ENCODE measurements around the gene TLR9.
A peak's percentile ranks its signal among the peaks of the same experiment; 100 is the strongest.

The TLR9 gene

DNA sequence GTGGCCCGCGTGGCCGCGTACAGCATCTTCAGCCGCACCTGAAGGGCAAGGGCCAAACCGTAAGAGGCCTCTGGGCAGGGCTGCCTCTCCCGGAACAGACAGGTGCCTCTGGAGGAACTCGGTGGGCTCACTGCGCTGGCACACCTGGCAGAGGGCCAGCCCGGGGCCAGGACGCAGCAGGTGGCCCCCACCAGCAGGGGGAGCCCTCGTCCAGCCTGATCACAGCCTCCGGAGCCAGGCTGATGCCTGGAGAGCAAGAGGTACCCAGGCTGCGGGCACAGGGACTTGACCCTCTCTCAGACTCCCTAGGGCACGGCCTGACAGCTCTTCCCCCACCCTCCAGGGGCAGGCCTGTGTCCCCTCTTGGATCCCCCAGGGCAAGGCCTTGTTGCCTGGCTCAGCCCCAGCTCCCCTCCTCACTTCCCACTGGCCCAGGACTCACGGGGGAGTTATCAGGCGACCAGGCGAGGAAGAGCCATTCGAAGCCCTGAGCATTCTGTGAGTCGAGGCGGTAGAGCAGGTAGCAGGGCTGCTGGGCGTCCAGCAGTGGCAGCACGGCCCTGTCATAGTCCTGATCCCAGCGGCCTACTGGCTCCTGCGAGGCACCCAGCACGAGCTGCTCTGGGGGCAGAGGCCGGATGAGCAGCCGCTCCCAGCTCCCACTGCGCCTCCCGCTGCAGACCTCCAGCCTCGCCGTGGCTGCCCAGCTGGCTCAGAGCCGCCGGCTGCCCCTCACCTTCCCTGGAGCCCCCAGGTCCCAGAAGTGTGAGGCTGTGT is 6.2 kb upstream of the TLR9 start:
- Histone ChIP-seq H3K27ac (no peak overlapping the region), H3K27me3 (replicated peaks) (no peaks in the 10 kb centered on the region), H3K36me3 (replicated peaks) (peaks cover 63% of the 10 kb centered on the region), H3K4me3 (ENCODE audit: low read depth, low read length) (no peak overlapping the region)
- TF ChIP-seq, protein P1, sequence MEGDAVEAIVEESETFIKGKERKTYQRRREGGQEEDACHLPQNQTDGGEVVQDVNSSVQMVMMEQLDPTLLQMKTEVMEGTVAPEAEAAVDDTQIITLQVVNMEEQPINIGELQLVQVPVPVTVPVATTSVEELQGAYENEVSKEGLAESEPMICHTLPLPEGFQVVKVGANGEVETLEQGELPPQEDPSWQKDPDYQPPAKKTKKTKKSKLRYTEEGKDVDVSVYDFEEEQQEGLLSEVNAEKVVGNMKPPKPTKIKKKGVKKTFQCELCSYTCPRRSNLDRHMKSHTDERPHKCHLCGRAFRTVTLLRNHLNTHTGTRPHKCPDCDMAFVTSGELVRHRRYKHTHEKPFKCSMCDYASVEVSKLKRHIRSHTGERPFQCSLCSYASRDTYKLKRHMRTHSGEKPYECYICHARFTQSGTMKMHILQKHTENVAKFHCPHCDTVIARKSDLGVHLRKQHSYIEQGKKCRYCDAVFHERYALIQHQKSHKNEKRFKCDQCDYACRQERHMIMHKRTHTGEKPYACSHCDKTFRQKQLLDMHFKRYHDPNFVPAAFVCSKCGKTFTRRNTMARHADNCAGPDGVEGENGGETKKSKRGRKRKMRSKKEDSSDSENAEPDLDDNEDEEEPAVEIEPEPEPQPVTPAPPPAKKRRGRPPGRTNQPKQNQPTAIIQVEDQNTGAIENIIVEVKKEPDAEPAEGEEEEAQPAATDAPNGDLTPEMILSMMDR (IDR thresholded peaks at IDR 0.05; ENCODE audit: low read depth, low read length, missing control alignments): peak; percentile 91
- in situ Hi-C loops (cut with HindIII; ENCODE audit: low pct_ligation_motif_present, low sequenced_read_pairs): no loop called here
- DNase-seq: no peak

DNA sequence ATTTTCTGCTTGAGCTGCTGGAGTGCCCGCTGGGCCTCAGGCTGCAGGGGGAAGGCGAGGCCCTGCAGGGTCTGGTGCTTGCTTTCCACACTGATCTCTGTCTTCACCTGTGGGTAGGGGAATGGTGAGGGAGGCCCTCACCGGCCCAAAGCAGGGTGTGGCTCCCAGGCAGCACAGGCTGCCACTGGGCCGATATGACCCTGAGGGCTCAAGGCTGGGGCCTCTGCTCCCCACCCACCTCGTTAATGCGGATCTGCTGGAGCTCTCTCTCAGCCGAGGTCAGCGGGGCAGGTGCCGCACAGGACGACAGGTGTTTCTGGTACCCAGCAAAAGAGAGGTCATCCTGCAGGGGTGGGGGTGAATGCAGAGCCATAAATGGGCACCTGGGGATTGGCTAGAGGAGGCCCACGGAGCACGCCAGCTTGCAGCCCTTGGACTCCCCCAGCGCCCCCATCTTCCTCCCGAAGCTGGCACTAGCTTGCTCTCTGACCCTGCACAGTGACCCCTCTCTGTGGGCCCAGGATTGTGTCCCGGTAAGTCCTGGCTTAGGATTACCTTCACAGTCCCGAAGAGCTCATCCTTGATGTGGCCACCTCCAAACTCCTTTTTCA is 5.5 kb upstream of the TLR9 start:
- Histone ChIP-seq H3K27ac (no peak overlapping the region), H3K36me3 (replicated peaks) (peaks cover 63% of the 10 kb centered on the region), H3K27me3 (replicated peaks) (no peaks in the 10 kb centered on the region), H3K4me3 (ENCODE audit: low read depth, low read length) (no peak overlapping the region)
- in situ Hi-C loops (cut with HindIII; ENCODE audit: low pct_ligation_motif_present, low sequenced_read_pairs): no loop called here
- DNase-seq: no peak
- TF ChIP-seq, protein P1 (IDR thresholded peaks at IDR 0.05; ENCODE audit: low read depth, low read length, missing control alignments): no peak

DNA sequence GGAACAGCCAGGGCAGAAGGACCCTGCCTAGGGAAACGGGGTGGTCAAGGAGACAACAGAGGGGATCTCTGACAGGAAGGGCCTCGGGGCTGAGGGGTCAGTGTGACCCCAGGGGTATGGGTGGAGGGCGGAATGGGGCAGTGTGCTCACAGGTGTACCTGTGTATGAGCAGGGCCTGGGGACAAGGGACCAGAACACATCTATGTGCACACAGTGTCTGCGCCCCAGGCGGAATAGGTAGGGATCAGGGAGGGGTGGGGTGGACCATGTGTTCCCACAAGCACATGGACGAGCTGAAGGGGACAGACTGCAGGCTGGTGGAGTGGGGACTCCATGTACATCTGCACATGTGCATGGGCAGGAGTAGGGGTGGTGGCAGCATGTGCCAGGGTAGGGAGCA is 5.0 kb upstream of the TLR9 start:
- Histone ChIP-seq H3K4me3 (ENCODE audit: low read depth, low read length) (no peak overlapping the region), H3K27me3 (replicated peaks) (no peaks in the 10 kb centered on the region), H3K36me3 (replicated peaks) (peaks cover 63% of the 10 kb centered on the region), H3K27ac (no peak overlapping the region)
- TF ChIP-seq, protein P1 (IDR thresholded peaks at IDR 0.05; ENCODE audit: low read depth, low read length, missing control alignments): no peak
- in situ Hi-C loops (cut with HindIII; ENCODE audit: low pct_ligation_motif_present, low sequenced_read_pairs): no loop called here
- no peak for DNase-seq

DNA sequence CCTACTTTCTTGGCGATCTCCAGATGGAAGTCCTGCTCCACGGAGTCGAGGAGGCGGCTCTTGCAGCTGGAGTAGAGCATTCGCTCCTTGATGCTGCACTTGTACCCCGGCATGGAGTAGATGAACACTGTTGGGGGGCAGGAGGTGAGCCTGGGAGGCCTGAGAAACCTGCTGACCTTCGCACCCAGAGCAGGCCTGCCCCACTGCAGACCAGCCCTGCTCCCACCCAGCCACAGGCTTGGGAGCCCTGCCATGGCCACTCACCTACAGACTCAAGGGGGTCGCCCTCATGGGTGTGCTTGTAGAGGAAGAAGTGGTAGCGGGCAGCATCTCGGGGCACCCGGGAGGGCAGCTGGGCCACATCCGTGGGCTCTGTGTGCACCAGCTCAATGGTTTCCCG is 4.2 kb upstream of the TLR9 start:
- in situ Hi-C loops (cut with HindIII; ENCODE audit: low pct_ligation_motif_present, low sequenced_read_pairs): no loop called here
- H3K36me3 ChIP-seq (replicated peaks): peaks cover 59% of the 10 kb centered on the region
- H3K4me3 ChIP-seq (ENCODE audit: low read depth, low read length): no peak overlapping the region
- H3K27ac ChIP-seq: no peak overlapping the region
- no peaks in the 10 kb centered on the region for H3K27me3 ChIP-seq (replicated peaks)
- DNase-seq: no peak
- TF ChIP-seq, protein P1 (IDR thresholded peaks at IDR 0.05; ENCODE audit: low read depth, low read length, missing control alignments): no peak

DNA sequence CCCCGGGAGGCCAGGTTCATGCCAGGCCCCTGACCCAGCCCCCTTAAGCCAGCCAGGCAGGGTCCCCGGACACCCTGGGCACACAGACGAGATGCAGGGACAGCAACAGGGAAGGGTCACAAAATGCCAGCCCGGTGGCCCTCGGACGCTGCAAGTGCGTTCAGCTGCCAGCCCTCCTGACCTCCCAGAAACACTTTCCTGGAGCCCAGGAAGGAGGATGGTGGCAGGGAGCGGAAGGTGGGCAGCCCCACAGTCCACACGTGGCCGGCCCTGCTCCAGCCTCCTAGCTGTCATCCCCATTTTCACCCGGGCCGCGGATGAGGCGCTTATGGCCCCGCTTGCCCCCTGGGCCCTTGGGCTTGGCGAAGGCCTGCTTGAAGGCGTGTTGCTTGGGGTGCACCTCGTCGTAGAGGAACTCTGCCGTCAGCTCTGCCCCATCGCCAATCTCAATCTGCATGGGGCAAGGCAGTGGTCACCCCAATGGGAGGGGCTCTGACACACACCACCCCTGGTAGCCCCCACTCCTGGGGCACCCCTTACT is 3.4 kb upstream of the TLR9 start:
- peaks cover 51% of the 10 kb centered on the region for H3K36me3 ChIP-seq (replicated peaks)
- H3K27me3 ChIP-seq (replicated peaks): no peaks in the 10 kb centered on the region
- no peak for DNase-seq
- in situ Hi-C loops (cut with HindIII; ENCODE audit: low pct_ligation_motif_present, low sequenced_read_pairs): no loop called here
- H3K4me3 ChIP-seq (ENCODE audit: low read depth, low read length): no peak overlapping the region
- TF ChIP-seq, protein P1 (IDR thresholded peaks at IDR 0.05; ENCODE audit: low read depth, low read length, missing control alignments): no peak
- H3K27ac ChIP-seq: no peak overlapping the region

Data from brain microvascular endothelial cell (primary cell).